ENCODE results near the gene TANK.
A peak's percentile ranks its signal among the peaks of the same experiment; 100 is the strongest.

Gene TANK

GRCh38 chr2:161133366-161133765 lies 26.9 kb upstream of the TANK start:
- no peaks in the 10 kb centered on the region for H3K79me1 ChIP-seq (replicated peaks; ENCODE audit: low read length, poor library complexity, severe bottlenecking)
- no peak overlapping the region for H2AK5ac ChIP-seq (ENCODE audit: low read length, severe bottlenecking)
- no peak overlapping the region for H3K9ac ChIP-seq (ENCODE audit: low read length)
- H2BK5ac ChIP-seq (ENCODE audit: low read depth, low read length, poor library complexity, severe bottlenecking) = no peak overlapping the region
- H2BK12ac ChIP-seq (ENCODE audit: low read length in 2 of 2) = no peak overlapping the region
- H3K36me3 ChIP-seq (ENCODE audit: control insufficient read depth in 1 of 2, insufficient read depth in 2 of 2, low read depth in 1 of 2, low read length in 2 of 2) = no peaks in the 10 kb centered on the region
- H2BK15ac ChIP-seq (ENCODE audit: low read depth, poor library complexity, severe bottlenecking) = no peak overlapping the region
- no peak overlapping the region for H3K23ac ChIP-seq (ENCODE audit: low read length in 2 of 2)
- no peak overlapping the region for H3K27ac ChIP-seq (ENCODE audit: low read length, poor library complexity, severe bottlenecking)
- H4K91ac ChIP-seq (ENCODE audit: low read length) = no peak overlapping the region
- no peak overlapping the region for H3K4me3 ChIP-seq (ENCODE audit: insufficient read depth in 1 of 2, low read depth in 1 of 2, low read length in 2 of 2)
- no peak overlapping the region for H2AFZ ChIP-seq (ENCODE audit: low read depth, low read length)
- 99% methylated on average over 4 of the region's 6 CpGs for WGBS
- H3K27me3 ChIP-seq (ENCODE audit: control insufficient read depth in 1 of 2, insufficient read depth in 1 of 2, low read length in 2 of 2) = no peaks in the 10 kb centered on the region
- H3K9me3 ChIP-seq (ENCODE audit: control insufficient read depth, low read length) = no peaks in the 10 kb centered on the region
- H3K4me2 ChIP-seq (ENCODE audit: low read length, poor library complexity, severe bottlenecking) = no peak overlapping the region
- H3K4me1 ChIP-seq (ENCODE audit: control insufficient read depth, insufficient read depth, low read depth, low read length) = peaks cover 8% of the 10 kb centered on the region
- no peak overlapping the region for H4K8ac ChIP-seq (ENCODE audit: low read length)
- no peak for DNase-seq
- no peak overlapping the region for H3K14ac ChIP-seq (ENCODE audit: low read length in 2 of 2)
- no peak overlapping the region for H3K4ac ChIP-seq (ENCODE audit: low read depth in 1 of 2, low read length in 2 of 2)
- no peak overlapping the region for H2BK120ac ChIP-seq (ENCODE audit: low read depth, low read length)
- H3K18ac ChIP-seq (ENCODE audit: low read depth in 1 of 2, low read length in 2 of 2) = no peak overlapping the region

DNA sequence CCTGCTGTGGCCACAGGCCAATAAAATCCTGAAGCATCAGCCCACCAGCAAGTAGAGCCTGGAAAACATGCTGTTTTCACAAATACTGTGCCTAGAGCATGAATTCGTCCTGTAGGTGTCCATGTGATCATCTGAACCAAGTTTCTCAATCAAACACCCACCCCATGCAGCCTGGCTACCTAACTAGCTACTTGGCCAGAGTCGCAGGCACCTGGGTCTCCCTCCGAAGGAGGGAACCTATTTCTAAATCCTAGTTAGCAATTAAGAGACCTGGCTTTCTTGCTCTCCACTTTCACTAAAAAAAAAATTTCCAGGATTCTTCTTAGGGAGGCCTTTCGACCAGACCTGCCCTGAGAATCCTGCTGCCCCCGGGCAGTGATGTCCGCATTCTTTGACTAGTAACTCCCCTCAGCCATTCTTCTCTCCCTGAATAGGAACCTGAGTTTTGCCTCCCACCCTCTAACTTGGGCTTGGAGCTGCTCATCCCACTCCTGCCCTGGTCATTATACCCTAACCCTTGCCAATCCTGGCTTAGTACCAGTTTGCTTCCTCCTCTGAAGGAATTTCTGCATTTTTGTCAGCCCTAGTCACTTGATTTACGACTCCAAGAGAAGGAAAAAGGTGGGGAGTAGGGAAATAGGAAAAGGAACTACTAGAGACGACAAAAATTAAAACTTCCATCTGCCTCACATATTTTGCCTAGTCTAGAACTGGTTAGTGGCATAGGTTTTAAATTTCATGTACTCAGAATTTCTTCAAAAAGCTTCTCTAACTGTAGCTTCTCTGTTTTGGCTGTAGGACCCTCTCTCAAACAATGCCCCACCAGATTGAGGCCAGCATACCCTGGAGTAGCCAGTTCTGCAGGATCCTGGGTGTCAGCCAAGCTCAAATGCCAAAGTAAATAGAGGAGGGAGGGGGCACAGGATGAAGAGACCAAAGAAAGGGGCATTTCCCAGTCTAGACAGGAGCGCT lies 25.4 kb upstream of the TANK start:
- Histone ChIP-seq H2BK5ac (ENCODE audit: low read depth, low read length, poor library complexity, severe bottlenecking) (no peak overlapping the region), H3K36me3 (ENCODE audit: control insufficient read depth in 1 of 2, insufficient read depth in 2 of 2, low read depth in 1 of 2, low read length in 2 of 2) (no peaks in the 10 kb centered on the region), H3K27ac (ENCODE audit: low read length, poor library complexity, severe bottlenecking) (peak overlapping the region; percentile 90), H2BK15ac (ENCODE audit: low read depth, poor library complexity, severe bottlenecking) (peak overlapping the region; percentile 48), H4K91ac (ENCODE audit: low read length) (peak overlapping the region; percentile 56), H3K27me3 (ENCODE audit: control insufficient read depth in 1 of 2, insufficient read depth in 1 of 2, low read length in 2 of 2) (no peaks in the 10 kb centered on the region), H4K8ac (ENCODE audit: low read length) (peak overlapping the region; percentile 72), H3K9me3 (ENCODE audit: control insufficient read depth, low read length) (no peaks in the 10 kb centered on the region), H3K4ac (ENCODE audit: low read depth in 1 of 2, low read length in 2 of 2) (peak overlapping the region; percentile 24 to 39), H3K23ac (ENCODE audit: low read length in 2 of 2) (no peak overlapping the region), H3K9ac (ENCODE audit: low read length) (no peak overlapping the region), H2AFZ (ENCODE audit: low read depth, low read length) (no peak overlapping the region), H2BK120ac (ENCODE audit: low read depth, low read length) (no peak overlapping the region), H2BK12ac (ENCODE audit: low read length in 2 of 2) (peak overlapping the region; percentile 8 to 91), H3K4me2 (ENCODE audit: low read length, poor library complexity, severe bottlenecking) (peak overlapping the region; percentile 45), H3K18ac (ENCODE audit: low read depth in 1 of 2, low read length in 2 of 2) (peak overlapping the region; percentile 46 to 87), H3K14ac (ENCODE audit: low read length in 2 of 2) (peak overlapping the region in 1 of 2 experiments; percentile 53), H3K4me1 (ENCODE audit: control insufficient read depth, insufficient read depth, low read depth, low read length) (peaks cover 9% of the 10 kb centered on the region), H3K4me3 (ENCODE audit: insufficient read depth in 1 of 2, low read depth in 1 of 2, low read length in 2 of 2) (no peak overlapping the region), H3K79me1 (replicated peaks; ENCODE audit: low read length, poor library complexity, severe bottlenecking) (no peaks in the 10 kb centered on the region), H2AK5ac (ENCODE audit: low read length, severe bottlenecking) (peak overlapping the region; percentile 29)
- WGBS = 86% methylated on average over 6 of the region's 9 CpGs
- peak; percentile 31 for DNase-seq

DNA sequence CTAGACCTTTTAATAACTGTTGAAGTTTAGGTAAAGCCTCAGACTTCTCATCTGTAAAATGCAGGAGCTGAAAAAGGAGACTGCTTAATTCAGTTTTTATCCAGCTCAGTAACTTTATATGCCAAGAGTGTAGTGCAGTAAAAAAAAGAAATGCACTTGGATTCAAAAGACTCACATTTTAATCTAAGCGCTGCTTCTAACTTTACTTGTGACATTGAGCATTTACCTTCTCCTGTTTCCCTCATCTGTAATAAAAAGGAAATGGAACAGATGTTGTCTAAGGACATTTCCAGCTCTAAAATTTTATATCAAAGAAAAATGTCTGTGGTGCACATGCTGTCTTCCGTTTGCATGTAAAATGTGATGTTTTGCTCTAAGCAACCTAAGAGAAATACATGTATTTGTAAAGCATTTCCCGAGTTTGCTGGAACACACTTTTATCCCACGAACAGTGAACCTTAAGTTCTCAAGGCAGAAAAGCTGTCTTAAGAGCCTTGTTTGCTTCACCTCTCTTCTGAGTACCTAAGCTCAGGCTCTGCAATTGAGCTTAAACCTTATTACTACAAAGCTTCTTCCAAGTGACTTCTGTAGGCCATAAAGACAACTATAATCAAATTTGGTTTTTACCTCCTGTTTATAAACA lies 24.2 kb upstream of the TANK start:
- peak overlapping the region; percentile 25 for H3K4me2 ChIP-seq (ENCODE audit: low read length, poor library complexity, severe bottlenecking)
- no peak overlapping the region for H2BK15ac ChIP-seq (ENCODE audit: low read depth, poor library complexity, severe bottlenecking)
- peak overlapping the region; percentile 66 for H2BK5ac ChIP-seq (ENCODE audit: low read depth, low read length, poor library complexity, severe bottlenecking)
- H3K18ac ChIP-seq (ENCODE audit: low read depth in 1 of 2, low read length in 2 of 2) = no peak overlapping the region
- peak overlapping the region in 1 of 2 experiments; percentile 72 for H3K4ac ChIP-seq (ENCODE audit: low read depth in 1 of 2, low read length in 2 of 2)
- peak; percentile 37 for DNase-seq
- H3K36me3 ChIP-seq (ENCODE audit: control insufficient read depth in 1 of 2, insufficient read depth in 2 of 2, low read depth in 1 of 2, low read length in 2 of 2) = no peaks in the 10 kb centered on the region
- H3K4me1 ChIP-seq (ENCODE audit: control insufficient read depth, insufficient read depth, low read depth, low read length) = peaks cover 9% of the 10 kb centered on the region
- H3K4me3 ChIP-seq (ENCODE audit: insufficient read depth in 1 of 2, low read depth in 1 of 2, low read length in 2 of 2) = no peak overlapping the region
- WGBS = 66% methylated on average over 3 of the region's 4 CpGs
- H4K91ac ChIP-seq (ENCODE audit: low read length) = no peak overlapping the region
- peak overlapping the region; percentile 82 for H3K27ac ChIP-seq (ENCODE audit: low read length, poor library complexity, severe bottlenecking)
- H3K27me3 ChIP-seq (ENCODE audit: control insufficient read depth in 1 of 2, insufficient read depth in 1 of 2, low read length in 2 of 2) = no peaks in the 10 kb centered on the region
- no peak overlapping the region for H2BK120ac ChIP-seq (ENCODE audit: low read depth, low read length)
- no peak overlapping the region for H3K14ac ChIP-seq (ENCODE audit: low read length in 2 of 2)
- H3K9ac ChIP-seq (ENCODE audit: low read length) = peak overlapping the region; percentile 71
- peak overlapping the region; percentile 42 for H2AK5ac ChIP-seq (ENCODE audit: low read length, severe bottlenecking)
- H3K9me3 ChIP-seq (ENCODE audit: control insufficient read depth, low read length) = no peaks in the 10 kb centered on the region
- no peak overlapping the region for H3K23ac ChIP-seq (ENCODE audit: low read length in 2 of 2)
- H3K79me1 ChIP-seq (replicated peaks; ENCODE audit: low read length, poor library complexity, severe bottlenecking) = no peaks in the 10 kb centered on the region
- H2AFZ ChIP-seq (ENCODE audit: low read depth, low read length) = no peak overlapping the region
- no peak overlapping the region for H2BK12ac ChIP-seq (ENCODE audit: low read length in 2 of 2)
- peak overlapping the region; percentile 47 for H4K8ac ChIP-seq (ENCODE audit: low read length)

DNA sequence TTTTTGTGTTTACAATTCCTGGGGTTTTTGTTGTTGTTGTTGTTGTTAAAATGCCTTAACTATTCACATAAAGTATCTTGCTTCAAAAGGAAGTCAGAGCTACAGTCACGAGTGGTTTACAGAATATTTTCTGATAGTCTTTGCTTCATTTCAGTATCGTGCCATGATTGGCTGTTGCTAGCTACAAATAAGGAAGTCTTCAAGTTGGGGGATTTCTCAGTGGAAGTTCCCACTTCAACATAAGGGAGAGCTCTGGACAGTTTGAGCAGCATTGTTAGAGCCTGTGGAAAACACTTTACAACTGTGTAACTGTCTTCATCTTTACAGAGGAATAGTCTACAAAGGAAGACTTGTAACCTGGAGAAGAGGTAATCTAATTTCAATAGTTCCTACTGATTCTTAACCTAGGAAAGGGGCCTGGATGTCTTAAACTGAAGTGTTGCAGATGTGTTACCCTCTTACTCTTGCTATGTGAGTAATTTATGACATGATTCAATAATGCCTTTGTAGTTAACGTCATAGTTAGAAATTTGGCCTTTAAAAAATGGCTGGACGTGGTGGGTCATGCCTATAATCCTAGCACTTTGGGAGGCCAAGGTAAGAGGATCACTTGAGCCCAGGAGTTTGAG lies 23.4 kb upstream of the TANK start:
- H2BK12ac ChIP-seq (ENCODE audit: low read length in 2 of 2) = no peak overlapping the region
- peak overlapping the region in 1 of 2 experiments; percentile 26 for H3K4ac ChIP-seq (ENCODE audit: low read depth in 1 of 2, low read length in 2 of 2)
- no peak overlapping the region for H3K14ac ChIP-seq (ENCODE audit: low read length in 2 of 2)
- H3K23ac ChIP-seq (ENCODE audit: low read length in 2 of 2) = no peak overlapping the region
- H2AFZ ChIP-seq (ENCODE audit: low read depth, low read length) = no peak overlapping the region
- H3K9ac ChIP-seq (ENCODE audit: low read length) = peak overlapping the region; percentile 71
- H3K36me3 ChIP-seq (ENCODE audit: control insufficient read depth in 1 of 2, insufficient read depth in 2 of 2, low read depth in 1 of 2, low read length in 2 of 2) = no peaks in the 10 kb centered on the region
- H3K4me2 ChIP-seq (ENCODE audit: low read length, poor library complexity, severe bottlenecking) = peak overlapping the region; percentile 16
- no peaks in the 10 kb centered on the region for H3K79me1 ChIP-seq (replicated peaks; ENCODE audit: low read length, poor library complexity, severe bottlenecking)
- no peak overlapping the region for H4K8ac ChIP-seq (ENCODE audit: low read length)
- H2BK15ac ChIP-seq (ENCODE audit: low read depth, poor library complexity, severe bottlenecking) = no peak overlapping the region
- H3K27me3 ChIP-seq (ENCODE audit: control insufficient read depth in 1 of 2, insufficient read depth in 1 of 2, low read length in 2 of 2) = no peaks in the 10 kb centered on the region
- WGBS = 22% methylated on average over 4 of the region's 4 CpGs
- H4K91ac ChIP-seq (ENCODE audit: low read length) = no peak overlapping the region
- no peak overlapping the region for H2BK120ac ChIP-seq (ENCODE audit: low read depth, low read length)
- peaks cover 9% of the 10 kb centered on the region for H3K4me1 ChIP-seq (ENCODE audit: control insufficient read depth, insufficient read depth, low read depth, low read length)
- DNase-seq = peak; percentile 95
- H2BK5ac ChIP-seq (ENCODE audit: low read depth, low read length, poor library complexity, severe bottlenecking) = peak overlapping the region; percentile 1
- no peaks in the 10 kb centered on the region for H3K9me3 ChIP-seq (ENCODE audit: control insufficient read depth, low read length)
- H3K27ac ChIP-seq (ENCODE audit: low read length, poor library complexity, severe bottlenecking) = peak overlapping the region; percentile 83
- no peak overlapping the region for H2AK5ac ChIP-seq (ENCODE audit: low read length, severe bottlenecking)
- H3K4me3 ChIP-seq (ENCODE audit: insufficient read depth in 1 of 2, low read depth in 1 of 2, low read length in 2 of 2) = peak overlapping the region in 1 of 2 experiments; percentile 64
- no peak overlapping the region for H3K18ac ChIP-seq (ENCODE audit: low read depth in 1 of 2, low read length in 2 of 2)

All from mesenchymal stem cell (in vitro differentiated cells and primary cell).